Endothelial cell (in vitro differentiated cells): ENCODE results near the gene SFXN1. TPM values are rescaled to one million over a fixed set of nuclear protein-coding genes. Genes with fewer than 3 reads are reported as not detected.

Experiments
- DNase-seq: peaks from one replicate; pipeline ENCODE4 v3.0.0; 2021; ENCODE audit warnings: low spot score
- H3K27ac Mint-ChIP-seq: one replicate; pipeline ENCODE4 v1.8.0; 2021; ENCODE audit warnings: mixed read lengths, inconsistent platforms; ENCODE audit not compliant: unreplicated experiment
- H3K27me3 Mint-ChIP-seq: one replicate; pipeline ENCODE4 v1.8.0; 2021; ENCODE audit warnings: mild to moderate bottlenecking, moderate library complexity, mixed read lengths, inconsistent platforms; ENCODE audit not compliant: unreplicated experiment
- H3K36me3 Mint-ChIP-seq: one replicate; pipeline ENCODE4 v1.8.0; 2021; ENCODE audit warnings: mild to moderate bottlenecking, low read depth, mixed read lengths, inconsistent platforms; ENCODE audit not compliant: unreplicated experiment
- H3K4me1 Mint-ChIP-seq: one replicate; pipeline ENCODE4 v1.8.0; 2021; ENCODE audit warnings: mild to moderate bottlenecking, mixed read lengths, inconsistent platforms; ENCODE audit not compliant: unreplicated experiment
- H3K4me3 Mint-ChIP-seq: one replicate; pipeline ENCODE4 v1.8.0; 2021; ENCODE audit warnings: mild to moderate bottlenecking, mixed read lengths, inconsistent platforms; ENCODE audit not compliant: unreplicated experiment
- H3K9me3 Mint-ChIP-seq: one replicate; pipeline ENCODE4 v1.8.0; 2021; ENCODE audit warnings: mixed read lengths, inconsistent platforms; ENCODE audit not compliant: unreplicated experiment
- total RNA-seq: library from RNA; stranded (reverse); fragmentation: NEBNext Ultra II Directional; extraction: Animal tissue kit (Norgen Biotek cat#: 25700); gene quantifications from one replicate; pipeline ENCODE4 v1.2.1, GENCODE V29; 2021; ENCODE audit not compliant: unreplicated experiment
- TF ChIP-seq, protein P1 (sequence below): fragments of 200-600 bp; sonication (generic); IDR thresholded peaks from one replicate; pipeline ENCODE4 v1.5.0; 2021; ENCODE audit warnings: antibody characterized with exemption; ENCODE audit not compliant: unreplicated experiment

The SFXN1 gene
- total RNA-seq, 1 donor from 2014 or later = 53.9 TPM

DNA sequence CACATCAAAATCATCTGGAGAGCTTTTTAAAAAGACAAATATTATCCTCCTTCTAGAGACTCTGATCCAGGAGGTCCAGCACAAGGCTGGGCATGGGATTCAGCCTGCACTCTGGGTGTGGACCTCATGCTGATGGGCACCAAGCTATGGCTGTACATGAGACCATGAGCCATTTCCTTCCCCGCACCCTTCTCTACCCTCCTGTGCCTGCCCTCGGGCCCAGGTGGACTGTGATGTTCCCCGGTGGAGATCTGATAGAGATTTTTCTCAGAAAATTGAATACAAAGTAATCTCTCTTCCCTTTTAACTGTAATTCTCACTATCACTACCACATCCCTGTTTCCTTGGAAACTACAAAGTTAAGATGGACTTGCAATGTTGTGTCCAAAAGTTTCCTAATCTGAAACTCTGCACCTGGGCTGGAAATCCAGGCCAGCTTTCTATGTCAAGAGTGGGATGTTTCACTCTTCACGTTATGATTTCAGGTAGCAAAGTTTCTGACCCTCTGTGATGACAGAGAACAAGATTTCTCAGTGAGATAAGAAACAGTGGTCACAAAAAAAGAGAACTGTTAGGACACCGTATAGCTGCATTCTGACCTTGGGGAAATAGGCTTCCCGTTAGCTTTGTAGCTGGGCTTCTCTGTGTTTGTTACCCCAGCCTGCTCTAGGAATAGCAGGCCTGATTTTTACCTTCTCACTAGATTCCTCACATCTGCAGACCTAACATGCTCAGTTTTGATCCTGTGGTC lies 11.5 kb downstream of the SFXN1 start:
- no peak overlapping the region for H3K4me3 Mint-ChIP-seq
- no peaks in the 10 kb centered on the region for H3K4me1 Mint-ChIP-seq
- H3K36me3 Mint-ChIP-seq = peaks cover 21% of the 10 kb centered on the region
- no peaks in the 10 kb centered on the region for H3K9me3 Mint-ChIP-seq
- no peak for DNase-seq
- no peaks in the 10 kb centered on the region for H3K27me3 Mint-ChIP-seq
- TF ChIP-seq, protein P1, sequence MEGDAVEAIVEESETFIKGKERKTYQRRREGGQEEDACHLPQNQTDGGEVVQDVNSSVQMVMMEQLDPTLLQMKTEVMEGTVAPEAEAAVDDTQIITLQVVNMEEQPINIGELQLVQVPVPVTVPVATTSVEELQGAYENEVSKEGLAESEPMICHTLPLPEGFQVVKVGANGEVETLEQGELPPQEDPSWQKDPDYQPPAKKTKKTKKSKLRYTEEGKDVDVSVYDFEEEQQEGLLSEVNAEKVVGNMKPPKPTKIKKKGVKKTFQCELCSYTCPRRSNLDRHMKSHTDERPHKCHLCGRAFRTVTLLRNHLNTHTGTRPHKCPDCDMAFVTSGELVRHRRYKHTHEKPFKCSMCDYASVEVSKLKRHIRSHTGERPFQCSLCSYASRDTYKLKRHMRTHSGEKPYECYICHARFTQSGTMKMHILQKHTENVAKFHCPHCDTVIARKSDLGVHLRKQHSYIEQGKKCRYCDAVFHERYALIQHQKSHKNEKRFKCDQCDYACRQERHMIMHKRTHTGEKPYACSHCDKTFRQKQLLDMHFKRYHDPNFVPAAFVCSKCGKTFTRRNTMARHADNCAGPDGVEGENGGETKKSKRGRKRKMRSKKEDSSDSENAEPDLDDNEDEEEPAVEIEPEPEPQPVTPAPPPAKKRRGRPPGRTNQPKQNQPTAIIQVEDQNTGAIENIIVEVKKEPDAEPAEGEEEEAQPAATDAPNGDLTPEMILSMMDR = no peak
- no peak overlapping the region for H3K27ac Mint-ChIP-seq

DNA sequence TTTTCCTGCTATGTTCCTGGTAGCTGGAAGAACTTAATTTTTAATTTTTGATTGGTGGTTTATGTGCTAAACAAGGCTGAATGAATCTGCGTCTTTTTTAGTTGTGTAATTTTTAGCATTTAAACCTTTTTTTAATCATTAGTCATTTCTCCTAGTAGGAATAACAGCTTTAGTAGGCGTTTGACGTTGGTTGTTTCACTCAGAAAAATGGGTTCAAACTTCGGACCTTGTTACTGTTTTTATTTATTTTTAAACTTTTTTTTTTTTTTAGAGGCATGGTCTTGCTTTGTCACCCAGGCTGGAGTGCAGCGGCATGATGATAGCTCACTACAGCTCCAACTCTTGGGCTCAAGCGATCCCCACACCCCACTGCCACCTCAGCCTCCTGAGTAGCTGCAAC lies 12.9 kb downstream of the SFXN1 start:
- Mint-ChIP-seq H3K4me3 (no peak overlapping the region), H3K36me3 (peaks cover 24% of the 10 kb centered on the region)
- DNase-seq = no peak

DNA sequence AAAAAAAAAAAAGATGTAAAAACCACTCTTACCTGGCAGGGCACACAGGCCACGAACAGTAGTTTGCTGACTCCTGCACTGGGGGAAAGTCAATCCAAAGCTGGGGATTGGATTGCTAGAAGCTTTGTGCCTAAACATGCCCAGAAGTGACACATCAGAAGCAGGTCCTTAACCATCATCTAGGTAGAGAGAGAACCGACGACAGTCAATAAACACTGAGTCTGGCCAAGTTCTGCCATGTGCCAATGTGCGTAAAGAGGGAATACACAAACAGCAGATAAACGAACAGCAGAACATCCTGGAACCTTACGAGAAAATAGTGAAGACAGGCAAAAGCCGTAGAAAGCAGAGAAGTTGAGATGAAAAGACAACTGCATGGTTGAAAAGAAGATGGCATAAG lies 14.9 kb downstream of the SFXN1 start:
- H3K27ac Mint-ChIP-seq = no peak overlapping the region
- H3K36me3 Mint-ChIP-seq = peaks cover 21% of the 10 kb centered on the region
- no peaks in the 10 kb centered on the region for H3K4me1 Mint-ChIP-seq
- H3K27me3 Mint-ChIP-seq = no peaks in the 10 kb centered on the region
- no peak for DNase-seq
- TF ChIP-seq, protein P1 = no peak
- no peaks in the 10 kb centered on the region for H3K9me3 Mint-ChIP-seq
- H3K4me3 Mint-ChIP-seq = no peak overlapping the region

More for the DNA sequence above, 12.9 kb downstream of the SFXN1 start:
- no peaks in the 10 kb centered on the region for H3K9me3 Mint-ChIP-seq
- H3K4me1 Mint-ChIP-seq = no peaks in the 10 kb centered on the region
- no peaks in the 10 kb centered on the region for H3K27me3 Mint-ChIP-seq
- no peak overlapping the region for H3K27ac Mint-ChIP-seq
- TF ChIP-seq, protein P1 = no peak

DNA sequence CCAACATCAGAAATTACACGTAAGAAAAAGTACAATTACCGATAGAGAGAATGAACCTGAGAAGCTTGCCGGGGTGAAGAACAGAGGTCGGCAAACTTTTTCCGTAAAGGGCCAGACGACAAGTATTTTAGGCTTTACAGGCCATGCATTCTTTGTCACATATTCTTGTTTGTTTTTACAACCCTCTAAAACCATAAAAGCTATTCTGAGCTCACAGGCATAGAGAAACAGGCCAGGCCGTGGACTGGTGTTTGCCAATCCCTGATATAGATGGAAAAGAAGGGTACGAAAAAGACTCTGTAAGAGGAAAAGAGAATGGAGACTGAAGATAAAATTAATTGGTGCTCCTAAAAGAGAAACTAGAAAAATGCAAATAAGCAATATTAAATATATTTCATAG lies 15.4 kb downstream of the SFXN1 start:
- Mint-ChIP-seq H3K36me3 (peaks cover 18% of the 10 kb centered on the region), H3K27ac (no peak overlapping the region)

More for the DNA sequence above, 15.4 kb downstream of the SFXN1 start:
- no peaks in the 10 kb centered on the region for H3K27me3 Mint-ChIP-seq
- H3K4me1 Mint-ChIP-seq = no peaks in the 10 kb centered on the region
- no peak overlapping the region for H3K4me3 Mint-ChIP-seq
- H3K9me3 Mint-ChIP-seq = no peaks in the 10 kb centered on the region
- no peak for DNase-seq
- TF ChIP-seq, protein P1 = no peak
